Stimulated activated CD8-positive, alpha-beta memory T cell treated with anti-CD3 and anti-CD28 coated beads, Interleukin-12 subunit alpha, Interleukin-12 subunit beta, amount 100 ng/mL, for 24 hours (primary cell): ENCODE measurements around the gene WASHC4.

Experiments used
- DNase-seq: peaks from one replicate; pipeline ENCODE4 v3.0.0-alpha.2; 2020; ENCODE audit errors: extremely low read depth

The WASHC4 gene, protein sequence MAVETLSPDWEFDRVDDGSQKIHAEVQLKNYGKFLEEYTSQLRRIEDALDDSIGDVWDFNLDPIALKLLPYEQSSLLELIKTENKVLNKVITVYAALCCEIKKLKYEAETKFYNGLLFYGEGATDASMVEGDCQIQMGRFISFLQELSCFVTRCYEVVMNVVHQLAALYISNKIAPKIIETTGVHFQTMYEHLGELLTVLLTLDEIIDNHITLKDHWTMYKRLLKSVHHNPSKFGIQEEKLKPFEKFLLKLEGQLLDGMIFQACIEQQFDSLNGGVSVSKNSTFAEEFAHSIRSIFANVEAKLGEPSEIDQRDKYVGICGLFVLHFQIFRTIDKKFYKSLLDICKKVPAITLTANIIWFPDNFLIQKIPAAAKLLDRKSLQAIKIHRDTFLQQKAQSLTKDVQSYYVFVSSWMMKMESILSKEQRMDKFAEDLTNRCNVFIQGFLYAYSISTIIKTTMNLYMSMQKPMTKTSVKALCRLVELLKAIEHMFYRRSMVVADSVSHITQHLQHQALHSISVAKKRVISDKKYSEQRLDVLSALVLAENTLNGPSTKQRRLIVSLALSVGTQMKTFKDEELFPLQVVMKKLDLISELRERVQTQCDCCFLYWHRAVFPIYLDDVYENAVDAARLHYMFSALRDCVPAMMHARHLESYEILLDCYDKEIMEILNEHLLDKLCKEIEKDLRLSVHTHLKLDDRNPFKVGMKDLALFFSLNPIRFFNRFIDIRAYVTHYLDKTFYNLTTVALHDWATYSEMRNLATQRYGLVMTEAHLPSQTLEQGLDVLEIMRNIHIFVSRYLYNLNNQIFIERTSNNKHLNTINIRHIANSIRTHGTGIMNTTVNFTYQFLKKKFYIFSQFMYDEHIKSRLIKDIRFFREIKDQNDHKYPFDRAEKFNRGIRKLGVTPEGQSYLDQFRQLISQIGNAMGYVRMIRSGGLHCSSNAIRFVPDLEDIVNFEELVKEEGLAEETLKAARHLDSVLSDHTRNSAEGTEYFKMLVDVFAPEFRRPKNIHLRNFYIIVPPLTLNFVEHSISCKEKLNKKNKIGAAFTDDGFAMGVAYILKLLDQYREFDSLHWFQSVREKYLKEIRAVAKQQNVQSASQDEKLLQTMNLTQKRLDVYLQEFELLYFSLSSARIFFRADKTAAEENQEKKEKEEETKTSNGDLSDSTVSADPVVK

DNA sequence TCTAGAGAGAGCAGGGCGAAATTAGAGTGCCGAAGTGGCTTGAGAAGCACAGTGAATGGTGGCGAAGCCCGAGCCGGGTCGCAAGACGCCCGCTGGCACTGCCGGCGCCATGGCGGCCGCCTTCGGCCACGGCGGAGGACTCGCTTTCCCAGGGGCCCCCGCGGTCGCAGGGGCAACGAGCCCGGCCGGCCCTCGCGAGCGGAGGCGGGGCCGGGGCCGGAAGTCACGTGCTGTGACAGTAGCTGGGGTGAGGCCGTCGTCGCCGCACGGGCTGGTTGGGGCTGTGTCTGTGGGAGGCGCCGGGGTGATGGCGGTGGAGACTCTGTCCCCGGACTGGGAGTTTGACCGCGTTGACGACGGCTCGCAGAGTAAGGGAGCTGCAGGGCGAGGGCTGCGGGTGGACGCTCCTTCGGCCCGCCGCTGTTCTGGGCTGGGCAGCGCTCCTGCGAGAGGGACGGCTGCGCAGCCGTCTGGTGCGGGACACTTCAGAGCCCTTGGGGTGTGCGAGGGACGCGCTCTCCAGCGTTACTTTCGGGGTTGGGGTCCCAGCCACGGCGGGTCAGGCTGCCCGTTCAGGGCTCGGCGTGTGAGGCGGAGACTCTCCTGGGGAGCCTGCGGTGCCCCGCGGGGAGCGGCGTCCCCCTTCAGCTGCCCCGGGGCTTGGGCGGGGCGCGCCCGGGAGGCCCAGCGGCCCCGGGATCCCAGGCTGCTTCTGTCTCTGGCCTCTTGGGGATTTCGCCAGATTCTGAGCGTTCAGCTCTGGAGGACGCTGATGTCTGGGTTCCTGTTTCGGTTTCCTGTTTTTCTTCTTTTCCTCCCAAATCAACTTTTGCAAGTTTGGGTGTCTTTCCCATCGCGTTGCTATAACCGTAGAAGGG lies at the start of gene WASHC4:
Gene WASHC4, plus strand, starts transcription at position 238 of the 878 bp plus-strand sequence. Its CDS starts 70 bp downstream, at position 308.
- peak; percentile 95 for DNase-seq

DNA sequence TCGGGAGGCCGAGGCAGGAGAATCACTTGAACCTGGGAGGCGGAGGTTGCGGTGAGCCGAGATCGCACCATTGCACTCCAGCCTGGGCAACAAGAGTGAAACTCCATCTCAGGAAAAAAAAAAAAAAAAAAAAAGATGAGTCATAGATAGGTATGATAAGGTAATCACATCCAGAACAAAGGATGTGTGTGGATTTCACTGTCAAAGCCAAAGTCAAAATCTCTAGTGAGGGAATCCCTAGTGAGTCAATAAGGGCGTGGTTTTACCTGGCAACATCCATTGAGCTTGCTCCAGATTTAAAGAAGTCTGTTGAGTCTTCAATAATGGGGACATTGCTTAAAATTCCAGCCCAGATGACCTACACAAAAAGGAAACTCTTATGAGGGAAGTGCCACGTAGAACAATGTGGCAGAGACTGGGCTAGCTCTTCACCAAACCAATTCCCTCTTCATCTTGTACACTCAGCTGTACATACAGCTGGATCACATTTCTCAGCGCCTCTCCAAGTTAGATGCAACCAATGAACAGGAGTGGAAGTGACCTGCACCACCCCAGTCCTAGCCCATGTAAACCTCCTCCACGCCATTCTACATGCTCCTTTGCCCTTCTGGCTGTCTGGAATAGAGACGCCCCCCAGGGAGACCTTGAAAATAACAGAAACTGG lies 46.7 kb upstream of the WASHC4 start:
- no peak for DNase-seq

DNA sequence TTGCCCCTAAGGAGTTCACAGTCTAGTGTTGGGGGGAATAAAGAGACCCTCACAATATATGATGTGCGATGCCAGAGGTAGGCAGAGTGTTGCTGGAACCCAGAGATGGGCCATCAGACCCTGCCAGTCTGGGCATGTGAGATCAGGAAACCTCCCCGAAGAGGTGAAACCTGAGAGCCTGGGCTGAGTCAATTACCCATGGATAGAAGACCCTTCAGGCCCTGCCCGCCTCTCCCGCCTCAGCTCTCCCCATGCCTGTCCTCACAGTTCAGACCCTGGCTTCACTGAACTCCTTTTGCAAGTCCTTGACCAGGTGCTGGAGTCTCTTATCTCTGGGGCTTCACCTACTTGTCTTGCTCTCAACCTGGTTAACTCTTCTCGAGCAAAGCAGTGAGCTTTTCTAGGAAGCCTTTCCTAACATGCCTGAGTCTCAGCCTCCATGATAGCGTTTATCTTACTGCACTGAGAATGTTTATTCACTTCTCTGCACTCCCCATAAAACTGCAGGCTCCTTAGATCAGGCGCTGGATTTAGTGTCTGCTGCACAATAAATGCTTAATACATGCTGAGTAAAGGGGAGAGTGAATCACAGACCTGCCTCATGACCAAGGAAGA lies 42.9 kb upstream of the WASHC4 start:
- no peak for DNase-seq

DNA sequence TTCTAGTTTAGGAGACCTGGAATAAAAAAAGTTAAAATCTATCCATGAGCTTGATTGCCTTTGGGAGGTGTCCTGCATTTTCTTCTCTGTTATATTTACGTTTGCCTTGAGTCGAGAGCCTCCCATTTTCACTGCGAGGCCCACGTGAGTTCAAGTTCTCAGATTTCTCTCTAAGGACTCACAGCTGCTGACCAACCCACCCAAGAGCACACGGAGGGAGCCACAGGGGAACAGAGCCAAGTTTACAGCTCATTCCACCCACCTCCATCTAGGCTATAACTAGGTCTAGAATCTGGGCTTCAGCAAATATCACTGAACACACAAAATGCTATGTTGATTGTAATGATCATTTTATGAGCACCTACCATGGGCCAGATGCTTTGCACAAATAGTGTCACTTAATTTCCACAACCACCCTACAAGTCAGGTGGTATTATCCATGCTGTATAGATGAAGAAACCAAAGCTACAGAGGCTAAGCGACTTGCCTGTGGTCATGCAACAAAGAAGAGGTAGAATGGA lies 40.0 kb upstream of the WASHC4 start:
- DNase-seq = no peak

DNA sequence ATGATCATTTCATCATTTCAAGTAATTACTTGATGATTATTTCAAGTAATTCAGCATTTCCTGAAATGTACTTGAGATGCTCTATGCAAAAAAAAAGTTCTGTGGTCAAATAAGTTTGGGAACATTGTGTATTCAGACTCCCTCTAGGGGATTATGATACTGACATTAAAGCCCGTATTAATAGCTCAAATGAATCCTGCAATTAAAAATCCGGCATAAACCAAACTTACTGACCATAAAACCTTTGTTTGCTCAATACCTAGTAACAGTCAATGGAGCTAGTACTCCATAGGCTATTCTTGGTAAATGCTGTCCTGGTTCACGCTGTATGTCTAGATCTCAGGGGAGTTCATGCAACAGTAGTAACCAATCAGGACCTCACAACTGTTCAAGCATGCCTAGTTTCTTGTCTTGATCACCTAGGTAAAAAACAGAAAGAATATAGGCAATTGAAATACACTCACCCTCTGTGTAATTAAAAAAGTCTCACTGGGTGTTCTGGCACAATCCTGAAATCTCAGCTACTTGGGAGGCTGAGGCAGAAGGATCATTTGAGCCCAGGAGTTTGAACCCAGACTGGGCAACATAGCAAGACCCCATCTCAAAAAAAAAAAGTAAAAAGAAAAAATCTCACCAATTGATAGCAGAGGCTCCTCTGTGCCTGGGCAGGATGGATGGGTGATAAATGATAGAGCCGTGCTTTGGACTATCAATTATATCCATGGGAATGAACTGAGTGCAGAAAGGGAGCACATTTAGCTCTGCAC lies 37.4 kb upstream of the WASHC4 start:
- DNase-seq = no peak

DNA sequence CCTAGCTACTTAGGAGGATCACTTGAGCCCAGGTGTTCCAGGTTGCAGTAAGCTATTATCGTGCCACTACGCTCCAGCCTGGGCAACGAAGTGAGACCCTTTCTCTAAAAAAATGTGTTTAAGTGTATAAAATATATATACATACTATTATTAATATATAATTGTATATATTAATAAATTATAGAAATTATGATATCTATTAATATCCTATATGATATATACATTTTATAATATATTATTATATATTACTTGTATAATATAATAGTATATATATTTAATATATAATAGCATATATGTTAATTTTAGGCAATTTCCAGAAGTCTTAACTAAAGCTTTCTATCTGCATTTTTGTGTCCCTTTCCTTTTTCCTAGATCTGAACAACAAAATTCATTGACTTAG lies 35.5 kb upstream of the WASHC4 start:
- no peak for DNase-seq

DNA sequence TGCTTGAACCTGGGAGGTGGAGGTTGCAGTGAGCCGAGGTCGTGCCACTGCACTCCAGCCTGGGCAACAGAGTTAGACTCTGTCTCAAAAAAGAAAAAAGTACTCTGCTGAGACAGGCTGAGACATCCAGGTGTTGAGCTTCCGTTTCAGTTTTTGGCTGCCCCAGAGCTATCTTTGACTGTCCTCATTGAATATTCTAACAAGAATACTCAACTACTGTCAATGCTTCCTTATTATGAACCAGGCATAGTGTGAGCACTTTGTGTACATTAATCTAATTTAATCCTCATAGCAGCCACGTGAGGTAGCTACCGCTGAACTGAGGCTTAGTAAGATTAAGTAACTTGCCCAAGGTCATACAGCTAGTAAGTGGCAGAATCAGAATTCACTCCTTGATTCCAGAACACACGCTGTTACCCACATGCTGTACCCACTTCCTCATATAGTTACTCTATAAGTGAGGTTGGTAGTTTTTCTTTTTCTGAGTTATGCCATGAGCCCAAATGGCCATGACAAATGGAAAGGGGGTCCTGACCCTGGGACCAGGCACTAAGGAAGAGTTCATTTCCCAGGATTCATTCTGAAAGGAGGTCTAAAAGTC lies 34.5 kb upstream of the WASHC4 start:
- DNase-seq = no peak

DNA sequence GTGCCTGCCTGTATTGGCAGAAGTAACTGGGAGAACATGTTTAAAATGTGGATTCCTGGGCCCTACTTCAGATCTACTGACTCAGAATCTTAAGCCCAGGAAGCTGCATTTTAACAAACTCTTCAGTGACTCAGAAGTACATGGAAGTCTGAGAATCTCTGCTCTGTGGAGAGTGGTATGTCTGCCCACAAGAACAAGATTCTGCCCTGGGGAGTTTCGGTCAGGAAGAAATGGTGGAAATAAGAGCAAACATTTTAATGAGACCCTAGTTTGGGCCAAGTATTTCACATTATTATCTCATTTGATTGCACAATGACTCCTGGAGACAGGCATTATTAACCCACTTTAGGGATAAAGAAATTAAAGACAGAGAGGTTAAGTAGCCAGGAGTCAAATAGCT lies 31.4 kb upstream of the WASHC4 start:
- DNase-seq = no peak

DNA sequence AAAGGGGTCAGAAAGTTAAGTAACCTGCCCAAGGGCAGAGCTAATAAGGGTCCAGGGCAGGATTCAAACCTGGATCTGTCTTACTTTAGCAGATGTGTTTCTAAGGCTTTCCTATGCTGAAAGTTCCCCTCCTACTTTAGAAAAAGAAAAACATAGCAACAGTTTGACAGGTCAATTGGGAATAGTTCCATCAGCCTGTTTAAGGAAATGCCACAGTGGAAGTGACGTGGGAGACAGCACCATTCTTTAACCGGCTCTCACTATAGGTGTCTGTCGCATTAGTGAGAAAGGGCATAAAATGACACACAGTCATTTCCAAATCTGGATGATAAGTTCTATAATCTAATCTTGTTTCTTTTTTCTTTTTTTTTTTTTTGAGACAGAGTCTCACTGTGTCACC lies 30.6 kb upstream of the WASHC4 start:
- DNase-seq = no peak

DNA sequence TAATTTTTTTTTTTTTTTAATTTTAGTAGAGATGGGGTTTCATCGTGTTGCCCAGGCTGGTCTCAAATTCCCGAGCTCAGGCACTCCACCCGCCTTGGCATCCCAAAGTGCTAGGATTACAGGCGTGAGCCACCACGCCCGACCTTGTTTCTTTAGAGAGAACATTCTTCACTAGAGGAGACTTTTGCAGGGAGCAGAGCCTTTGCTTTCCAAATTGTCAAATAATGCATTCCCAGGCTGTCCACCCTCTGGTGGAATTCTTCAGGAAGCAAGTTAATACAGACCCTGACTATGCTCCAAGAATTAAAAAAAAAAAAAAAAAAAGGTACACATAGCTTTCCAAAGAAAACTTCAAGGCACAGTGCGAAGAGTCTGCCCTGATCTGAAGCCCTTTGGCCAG lies 30.1 kb upstream of the WASHC4 start:
- DNase-seq = no peak

DNA sequence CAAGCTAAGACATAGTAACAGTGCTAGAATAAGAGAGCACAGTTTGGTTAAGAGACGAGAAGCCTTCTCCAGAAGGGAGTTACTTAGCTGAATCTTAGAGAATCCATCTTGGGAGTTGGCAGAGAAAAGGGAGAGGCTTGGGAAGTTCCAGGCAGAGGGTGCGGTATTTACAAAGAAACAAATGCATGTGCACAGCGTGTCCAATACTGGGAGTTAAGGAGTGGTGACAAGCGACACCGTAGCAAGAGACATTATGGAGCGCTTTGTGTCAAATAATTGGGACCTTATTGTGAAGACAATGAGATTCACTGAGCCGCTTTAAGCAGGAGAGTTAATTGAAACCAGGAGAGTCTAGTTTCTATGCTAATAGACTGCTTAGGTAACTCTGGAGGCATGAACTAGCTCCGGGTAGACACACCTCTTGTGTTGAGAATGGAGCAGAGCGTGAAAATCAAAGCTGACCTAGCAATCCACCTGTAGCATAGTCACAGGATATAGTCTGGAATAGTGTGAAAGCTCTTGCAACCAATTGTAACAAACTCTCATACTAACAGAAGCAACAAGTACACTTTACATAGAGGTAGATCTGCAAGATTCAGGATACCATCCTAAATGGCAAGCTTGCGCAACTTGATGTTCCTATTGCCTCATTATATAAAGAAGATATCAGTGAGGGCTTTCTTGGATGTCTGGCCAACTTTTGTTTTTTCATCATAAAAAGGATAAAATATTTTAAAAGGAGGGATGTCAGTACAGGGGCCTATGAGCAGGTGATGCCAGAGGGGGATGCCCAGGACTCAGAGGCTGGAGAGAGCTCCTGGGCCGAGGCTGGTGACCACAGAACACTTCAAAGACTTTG lies 28.6 kb upstream of the WASHC4 start:
- DNase-seq = no peak

DNA sequence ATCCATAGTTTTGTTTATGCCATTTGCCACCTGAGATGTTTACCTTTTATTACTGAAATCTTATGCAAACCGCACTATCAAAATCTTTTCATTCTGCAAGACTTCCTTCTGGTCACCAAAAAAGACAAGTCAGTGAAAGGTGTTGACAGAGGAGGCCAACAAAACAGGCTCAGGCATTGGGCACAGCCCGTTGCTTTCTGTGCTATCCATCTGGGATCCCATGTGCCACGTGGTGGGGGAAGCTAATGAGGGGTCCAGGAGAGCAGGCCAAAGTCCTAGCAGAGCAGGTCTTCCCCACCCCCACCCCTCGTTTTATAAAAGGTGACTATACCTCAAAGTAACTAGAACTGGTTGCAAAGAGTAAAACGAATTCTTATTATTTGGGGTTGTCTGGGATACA lies 24.5 kb upstream of the WASHC4 start:
- no peak for DNase-seq

DNA sequence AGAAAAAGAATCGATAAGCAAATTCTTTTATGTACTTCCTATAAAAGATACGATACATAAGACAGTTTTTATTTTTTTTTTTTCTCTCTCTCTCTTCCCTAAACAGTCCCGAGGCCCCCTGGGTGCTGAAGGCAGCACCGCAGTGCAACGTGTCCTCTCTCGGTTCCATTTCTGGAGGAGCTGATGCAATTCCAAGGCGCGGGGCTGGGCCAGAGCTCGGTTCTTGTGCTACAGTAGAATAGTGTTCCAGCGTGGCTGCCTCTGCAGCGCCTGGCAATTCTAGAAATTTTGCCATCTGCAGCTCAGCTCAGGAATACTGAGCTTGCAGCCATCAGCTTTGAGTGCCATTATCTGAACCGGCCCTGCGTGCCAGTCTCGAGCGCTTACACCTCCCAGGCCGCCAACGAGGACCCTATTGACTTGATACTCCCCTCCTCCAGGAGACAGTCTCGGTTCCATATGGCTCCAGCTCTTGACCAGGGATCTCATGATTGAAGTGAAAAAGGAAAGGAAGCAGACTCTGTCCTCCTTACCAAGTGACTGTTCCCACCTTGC lies 23.9 kb upstream of the WASHC4 start:
- DNase-seq = no peak

DNA sequence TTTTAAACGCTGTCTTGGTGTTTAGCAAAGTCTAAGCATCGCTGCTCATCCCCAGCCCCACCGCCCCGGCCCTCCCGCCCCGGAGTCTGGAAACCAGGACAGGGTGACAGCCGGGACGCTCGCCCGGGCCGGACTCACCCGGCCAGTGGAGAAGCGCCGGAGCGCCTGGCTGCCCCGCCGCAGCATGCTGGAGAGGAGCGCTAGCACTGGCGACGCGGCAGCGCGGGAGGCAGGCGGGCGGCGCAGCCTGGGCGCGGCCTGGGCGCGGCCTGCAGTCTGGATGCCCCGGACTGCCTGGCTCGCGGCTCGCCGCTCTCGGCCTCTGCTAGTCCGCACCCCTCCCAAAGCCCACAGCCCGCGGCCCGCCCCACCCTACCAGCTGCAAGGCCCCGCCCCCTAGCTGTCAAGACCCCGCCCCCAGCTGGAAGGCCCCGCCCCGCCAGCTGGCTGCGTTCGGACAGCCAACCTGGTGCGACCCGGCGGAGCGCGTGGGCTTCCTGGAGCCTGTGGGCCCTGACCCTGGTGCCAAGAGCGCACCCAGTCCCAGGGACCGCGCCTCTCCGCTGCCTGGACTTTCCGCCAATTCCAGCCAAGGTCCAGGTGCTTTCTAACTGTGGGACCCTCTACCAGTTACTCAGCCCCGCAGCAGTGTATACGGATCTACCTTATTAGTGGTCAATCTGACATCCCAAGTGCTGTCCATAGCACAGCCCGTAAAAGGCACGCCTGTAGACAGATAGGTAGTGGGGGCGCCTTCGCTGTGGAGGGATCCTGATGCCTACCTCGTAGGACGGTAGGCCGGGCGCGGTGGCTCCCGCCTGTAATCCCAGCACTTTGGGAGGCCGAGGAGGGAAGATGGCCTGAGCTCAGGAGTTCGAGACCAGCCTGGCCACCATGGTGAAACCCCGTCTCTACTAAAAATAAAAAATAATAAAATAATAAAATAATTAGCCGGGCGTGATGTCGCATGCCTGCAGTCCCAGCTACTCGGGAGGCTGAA lies 23.0 kb upstream of the WASHC4 start, which contains the start of gene ALDH1L2:
Gene ALDH1L2, minus strand, starts transcription at position 208 of the 1,000 bp plus-strand sequence. Its CDS starts 22 bp downstream, at position 186.
- peak; percentile 5 for DNase-seq

DNA sequence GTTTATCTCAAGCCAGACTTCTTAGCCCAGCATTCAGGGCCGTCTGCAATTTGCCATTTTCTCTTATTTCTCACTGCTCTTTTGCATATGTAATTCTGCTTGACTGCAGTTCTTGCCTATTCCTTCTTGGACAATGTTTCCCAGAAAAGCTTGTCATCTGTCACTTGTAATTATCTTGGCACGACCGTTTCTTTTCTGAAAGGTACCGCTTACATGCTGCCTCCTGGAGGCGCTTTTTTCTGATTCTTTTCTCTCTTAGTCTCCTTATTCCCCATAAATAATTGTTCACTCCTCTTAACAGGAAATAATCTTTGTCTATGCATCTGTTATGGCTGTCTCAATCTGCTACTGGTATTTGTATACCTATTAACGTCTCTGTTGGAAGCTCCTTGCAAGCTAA lies 22.0 kb upstream of the WASHC4 start:
- no peak for DNase-seq

DNA sequence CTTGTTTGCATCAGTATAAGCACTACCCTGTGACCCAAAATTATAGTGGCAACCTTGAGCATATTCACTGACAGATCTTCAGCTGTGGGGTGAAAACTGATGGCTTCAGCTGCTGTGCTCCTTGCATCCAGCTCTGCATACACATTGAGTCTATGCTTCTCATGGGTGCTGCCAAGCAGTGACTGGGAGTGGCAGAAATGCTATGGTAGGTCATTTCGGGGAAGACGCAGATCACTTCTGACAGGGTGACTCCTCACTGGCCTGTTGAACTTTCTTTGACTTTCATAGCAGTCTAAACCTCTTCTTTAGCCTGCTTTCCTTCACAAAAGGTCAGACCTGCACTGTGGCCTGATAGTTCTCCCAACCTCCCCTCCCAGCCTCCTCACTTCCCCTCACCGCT lies 17.7 kb upstream of the WASHC4 start:
- DNase-seq = no peak
